Amygdala (tissue), 56 donors: ENCODE data around the gene DUSP19.

ENCODE experiments used
- DNase-seq, 56 donors: peaks; one replicate each; lab custom pipeline; 2025; lab: John Stamatoyannopoulos, UW

Gene DUSP19

DNA sequence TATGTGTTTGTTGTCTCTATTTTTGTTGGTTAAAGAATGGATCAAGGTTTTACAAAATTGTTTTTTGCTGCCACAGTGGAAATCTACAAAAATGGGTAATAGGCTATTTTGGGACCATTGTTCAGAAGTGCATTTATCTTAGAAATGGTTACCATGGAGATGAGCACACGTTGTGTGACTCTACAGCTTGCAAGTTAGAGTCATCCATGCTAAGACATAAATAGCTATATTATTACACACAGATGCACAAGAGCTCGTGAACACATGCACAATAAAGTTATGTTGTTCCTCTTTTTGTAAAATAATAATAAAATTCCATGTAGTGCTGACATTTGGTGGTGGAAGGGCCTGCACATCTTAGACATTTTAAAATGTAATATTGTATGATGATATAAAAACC, 15.5 kb upstream of the DUSP19 start:
- DNase-seq: no peak

DNA sequence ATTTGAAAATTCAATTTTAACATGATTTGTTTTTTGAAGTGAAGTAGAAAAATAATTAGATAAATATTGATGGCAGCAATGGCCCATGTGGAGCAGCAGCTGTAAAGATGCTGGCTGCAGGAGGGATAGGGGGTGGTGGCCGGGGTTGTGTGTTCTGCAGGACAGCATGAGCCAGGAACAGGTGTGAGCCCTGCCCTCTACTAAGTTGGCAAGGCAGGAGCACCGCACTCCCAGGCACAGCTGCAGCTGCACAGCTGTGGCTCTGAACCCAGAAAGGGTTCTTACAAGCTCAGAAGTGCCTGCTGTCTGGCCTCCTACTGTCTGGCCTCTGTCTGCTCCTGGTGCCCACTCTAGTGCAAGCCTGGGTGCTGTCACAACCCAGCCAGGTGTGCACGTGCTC, 10.0 kb upstream of the DUSP19 start:
- DNase-seq: no peak

DNA sequence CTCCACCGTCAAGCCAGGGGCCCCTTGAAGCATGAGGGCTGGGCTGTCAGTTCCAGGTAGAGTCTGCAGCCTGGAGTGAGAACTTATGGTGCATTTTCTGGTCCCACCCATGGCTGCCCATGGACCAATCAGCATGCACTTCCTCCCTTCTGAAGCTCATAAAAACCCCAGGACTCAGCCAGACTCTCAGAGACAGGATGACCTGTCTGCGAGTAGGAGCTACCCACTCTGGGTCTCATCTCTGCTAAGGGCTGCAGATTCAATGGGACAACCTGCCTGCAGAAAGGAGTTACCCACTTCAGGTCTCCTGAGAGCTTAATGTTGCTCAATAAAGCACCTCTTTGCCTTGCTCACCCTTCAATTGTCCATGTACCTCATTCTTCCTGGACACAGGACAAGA, 9.4 kb upstream of the DUSP19 start:
- DNase-seq: no peak

DNA sequence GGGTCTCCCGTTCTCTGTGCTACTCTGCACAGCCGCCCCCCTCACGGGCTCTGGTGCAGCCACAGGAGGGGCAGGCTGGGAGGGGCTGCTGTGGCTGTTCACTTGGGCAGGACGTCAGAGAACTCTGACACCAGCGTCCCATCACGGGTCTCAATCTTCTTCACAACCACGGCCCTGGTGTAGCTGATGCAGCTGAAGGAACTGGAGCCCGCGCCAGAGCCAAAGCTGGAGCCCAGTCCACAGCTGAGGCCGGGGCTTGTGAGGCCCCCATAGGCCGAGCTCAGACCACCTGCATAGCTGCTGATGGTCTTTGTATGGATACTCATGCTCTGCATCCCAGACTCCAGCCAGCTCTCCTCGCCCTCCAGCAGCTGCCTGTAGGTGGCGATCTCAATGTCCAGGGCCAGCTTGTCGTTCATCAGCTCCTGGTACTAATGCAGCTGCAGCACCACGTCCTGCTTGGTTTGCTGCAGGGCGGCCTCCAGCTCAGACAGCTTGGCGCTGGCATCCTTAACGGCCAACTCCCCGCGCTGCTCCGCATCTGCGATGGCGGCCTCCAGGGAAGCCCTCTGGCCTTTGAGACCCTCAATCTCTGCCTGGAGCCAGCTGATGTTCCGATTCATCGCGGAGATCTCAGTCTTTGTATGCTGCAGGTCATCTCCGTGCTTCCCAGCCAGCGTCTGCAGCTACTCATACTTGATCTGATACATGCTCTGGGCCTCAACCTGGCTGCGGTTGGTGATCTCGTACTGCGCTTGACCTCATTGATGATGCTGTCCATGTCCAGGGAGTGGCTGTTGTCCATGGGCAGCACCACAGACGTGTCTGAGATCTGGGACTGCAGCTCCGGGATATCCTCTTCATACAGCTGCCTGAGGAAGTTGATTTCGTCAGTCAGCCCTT, 7.4 kb upstream of the DUSP19 start:
- DNase-seq: peak in 7 of 56 donors; percentile 2 to 36 (median 12)

DNA sequence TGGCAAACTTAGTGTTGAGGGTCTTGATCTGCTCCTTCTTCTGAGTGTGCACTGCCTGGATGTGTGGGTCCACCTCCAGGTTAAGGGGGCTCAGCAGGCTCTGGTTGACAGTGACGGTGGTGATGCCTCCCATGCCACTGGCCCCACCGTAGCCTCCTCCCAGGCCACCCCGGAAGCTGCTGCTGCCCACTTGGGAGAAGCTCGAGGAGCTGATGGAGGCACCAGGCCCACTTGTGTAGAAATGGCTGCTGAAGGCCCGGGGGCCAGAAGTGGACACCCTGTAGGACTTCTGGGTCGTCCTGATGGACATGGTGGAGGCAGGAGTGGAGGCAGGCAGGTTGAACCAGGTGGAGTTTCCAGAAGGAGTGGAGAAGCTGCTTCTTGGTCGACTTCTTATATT, 6.4 kb upstream of the DUSP19 start:
- no peak for DNase-seq

DNA sequence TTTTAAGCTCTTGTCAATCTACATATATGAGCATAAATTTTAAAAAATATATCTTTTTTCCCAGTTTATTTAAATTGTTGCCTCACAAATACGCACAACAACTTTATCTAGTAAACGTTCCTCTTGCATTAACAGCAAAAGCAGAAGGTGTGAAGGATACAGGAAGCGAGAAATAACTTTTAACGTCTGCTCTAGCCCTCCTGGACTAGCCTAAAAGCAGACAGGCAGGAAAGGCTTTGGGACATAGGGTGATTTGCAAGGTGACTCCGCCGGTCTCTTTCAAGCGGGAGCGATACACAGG, 434 bp upstream of the DUSP19 start:
- DNase-seq: peak in 9 of 56 donors; percentile 34 to 74 (median 54)

DNA sequence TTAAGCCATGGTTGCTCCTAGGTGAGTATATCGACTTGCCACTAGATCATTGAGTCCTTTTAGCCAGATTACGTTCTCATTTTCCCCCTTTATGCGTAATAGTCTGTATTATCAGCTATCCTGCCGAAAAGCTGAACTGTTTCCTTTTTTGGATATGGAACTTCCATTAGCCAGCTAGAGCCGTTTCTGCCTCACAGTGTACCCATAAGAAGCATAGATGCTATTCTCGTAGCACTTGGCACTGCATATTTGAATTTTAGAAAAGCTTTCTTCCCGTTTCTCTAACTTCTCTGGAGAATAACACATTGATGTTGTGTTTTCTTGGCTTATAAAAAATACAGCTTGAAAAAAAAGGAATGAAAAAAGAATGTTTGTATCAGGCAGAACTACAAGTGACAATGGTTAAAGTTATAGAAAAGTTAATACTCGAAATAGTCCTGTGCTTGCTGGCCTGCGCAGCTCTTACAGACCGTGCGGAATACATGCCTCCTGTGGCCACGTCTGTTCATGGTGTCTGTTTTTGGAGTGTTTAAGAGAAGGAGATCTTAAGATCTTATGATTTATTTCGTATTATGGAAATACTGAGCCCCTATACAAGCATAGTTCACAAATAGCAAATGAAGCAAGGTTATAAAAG, 710 bp downstream of the DUSP19 start:
- peak in 1 of 56 donors; percentile 50 for DNase-seq

DNA sequence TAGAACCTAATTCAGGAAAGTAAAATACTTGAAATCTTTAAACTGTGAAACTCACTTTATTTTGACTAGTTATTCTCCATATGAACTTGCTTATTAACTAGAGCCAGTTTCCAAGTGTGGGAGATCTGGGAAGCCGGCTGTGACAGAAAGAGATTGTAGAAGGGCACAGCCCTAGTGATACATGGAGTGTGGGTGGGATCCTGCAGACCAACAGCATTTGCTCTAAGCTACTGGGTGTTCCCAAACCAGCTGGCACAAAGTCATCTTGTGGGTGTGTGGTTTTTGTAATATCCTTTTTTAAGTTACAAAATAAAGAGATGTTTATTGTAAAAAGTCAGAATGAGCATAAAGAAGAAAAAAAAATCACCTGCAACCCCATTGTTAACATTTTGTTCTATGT, 3.4 kb downstream of the DUSP19 start:
- DNase-seq: peak in 20 of 56 donors; percentile 4 to 63 (median 21)

DNA sequence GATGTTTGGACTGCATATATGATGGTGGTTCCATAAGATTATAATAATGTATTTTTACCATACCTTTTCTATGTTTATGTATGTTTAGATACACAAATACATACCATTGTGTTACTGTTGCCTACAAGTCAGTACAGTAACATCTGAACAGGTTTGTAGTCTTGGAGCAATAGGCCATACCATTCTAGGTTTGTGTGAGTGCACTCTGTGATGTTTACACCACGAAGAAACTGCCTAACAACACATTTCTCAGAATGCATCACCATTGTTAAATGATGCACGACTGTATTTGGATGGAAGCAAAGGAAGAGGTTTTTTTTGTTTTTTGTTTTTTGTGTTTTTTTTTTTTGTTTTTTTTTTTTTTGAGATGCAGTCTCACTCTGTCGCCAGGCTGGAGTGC, 9.5 kb downstream of the DUSP19 start:
- no peak for DNase-seq

DNA sequence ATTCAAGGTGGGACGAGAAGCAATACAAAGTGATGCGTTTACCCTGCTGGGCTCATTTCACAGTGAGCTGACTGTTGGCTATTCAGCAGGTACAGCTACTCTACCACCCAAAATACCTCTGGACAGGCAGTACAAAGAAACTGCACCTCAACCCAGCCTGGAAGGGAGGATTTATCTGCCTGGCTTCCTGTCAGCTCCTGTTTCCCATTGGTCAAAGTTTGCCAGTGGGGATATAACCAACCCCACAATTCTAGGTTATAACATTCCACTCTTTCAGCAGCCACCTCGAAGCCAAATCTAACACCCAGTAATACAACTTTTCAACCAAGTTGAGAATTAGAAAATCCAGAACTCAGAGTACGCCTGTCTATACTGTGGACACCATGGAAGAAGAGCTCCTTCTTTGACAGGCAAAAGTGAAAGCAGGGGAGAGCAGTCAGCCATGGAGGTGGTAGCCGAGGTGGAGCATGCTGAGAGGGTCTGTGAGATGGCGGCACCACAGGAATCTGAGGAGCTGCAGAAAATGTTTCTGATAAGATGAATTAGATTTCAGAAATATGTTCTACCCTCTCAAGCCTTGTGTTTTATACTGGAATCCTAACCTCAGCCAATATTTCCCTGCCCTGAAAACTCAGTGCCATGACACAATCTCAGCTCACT, 10.8 kb downstream of the DUSP19 start:
- DNase-seq: no peak

DNA sequence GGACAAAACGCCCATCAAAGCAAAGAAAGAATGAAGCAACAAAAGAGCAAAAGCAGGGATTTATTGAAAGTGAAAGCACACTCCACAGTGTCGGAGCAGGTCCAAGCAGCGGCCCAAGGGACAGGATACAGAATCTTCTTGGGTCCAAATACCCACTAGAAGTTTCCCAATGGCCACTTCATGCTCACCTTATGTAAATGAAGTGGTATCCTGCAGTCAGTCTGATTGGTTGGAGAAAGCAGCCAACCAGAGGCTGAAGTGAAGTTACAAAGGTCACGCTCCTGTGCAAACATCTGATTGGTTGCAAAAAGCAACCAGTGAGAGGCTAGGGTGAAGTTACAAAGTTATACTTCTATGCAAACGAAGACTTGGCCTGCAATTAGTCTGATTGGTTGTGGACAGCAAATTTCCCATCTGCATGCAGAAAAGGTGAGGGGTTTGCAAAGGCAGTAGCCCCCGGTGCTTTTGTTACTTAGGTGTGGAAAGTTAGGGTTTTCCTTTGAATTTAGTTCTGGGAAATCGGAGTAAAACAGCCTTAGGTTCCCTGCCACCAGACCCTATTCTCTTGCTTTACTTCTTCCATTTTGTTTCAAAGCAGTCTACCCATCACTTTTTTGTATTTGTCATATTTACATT, 12.9 kb downstream of the DUSP19 start:
- DNase-seq: no peak

DNA sequence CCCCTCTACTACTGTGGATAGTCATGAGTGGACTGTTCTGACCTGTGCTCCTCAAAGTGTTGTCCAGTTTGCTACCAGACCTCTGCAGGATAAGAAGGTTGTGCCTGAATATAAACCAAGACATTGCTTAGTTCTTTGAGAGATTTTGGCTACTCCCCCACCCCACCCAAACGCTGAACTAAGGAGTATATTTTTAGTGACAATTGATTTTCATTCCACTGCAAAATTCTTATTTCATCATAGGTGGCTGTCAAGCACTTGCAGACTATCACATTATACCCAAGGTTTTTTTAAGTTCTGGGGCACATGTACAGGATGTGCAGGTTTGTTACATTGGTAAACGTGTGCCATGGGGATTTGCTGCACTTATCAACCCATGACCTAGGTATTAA, 13.4 kb downstream of the DUSP19 start:
- no peak for DNase-seq

DNA sequence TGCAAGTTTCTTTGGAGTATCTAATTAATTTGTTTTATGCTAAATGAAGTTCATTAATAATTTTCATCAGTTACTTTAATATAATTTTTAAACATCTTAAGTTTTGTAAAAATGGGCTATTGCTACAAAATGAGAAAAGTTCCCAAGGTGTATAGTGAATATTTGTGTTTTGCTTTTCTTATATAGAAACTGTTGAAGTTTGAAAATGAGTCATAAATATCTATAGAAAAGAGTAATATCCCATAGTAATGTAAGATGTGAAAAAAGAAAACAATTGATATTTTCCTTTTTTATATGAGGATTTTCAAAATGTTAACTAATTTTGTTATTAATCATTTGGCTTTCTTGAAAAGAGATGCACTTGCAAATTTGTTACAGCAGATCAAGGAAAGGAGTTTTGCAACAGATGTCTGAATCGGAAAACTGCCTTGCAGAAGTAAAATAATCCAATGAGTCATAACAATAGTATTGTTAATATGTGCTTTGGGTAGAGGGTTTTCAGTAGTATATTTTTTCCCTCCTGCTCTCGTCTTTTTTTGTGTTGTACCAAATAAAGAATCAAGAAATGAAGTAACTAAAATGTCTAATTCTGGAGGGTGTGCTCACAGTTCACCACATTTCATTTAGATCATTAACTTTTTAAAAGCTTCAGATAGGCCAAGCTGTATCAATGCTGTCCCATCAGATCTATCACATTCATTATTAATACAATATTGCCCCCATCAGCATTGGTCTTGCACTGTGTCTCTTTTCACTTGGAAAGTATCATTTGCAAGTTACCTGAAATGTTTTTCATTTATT, 15.5 kb downstream of the DUSP19 start:
- DNase-seq: no peak

DNA sequence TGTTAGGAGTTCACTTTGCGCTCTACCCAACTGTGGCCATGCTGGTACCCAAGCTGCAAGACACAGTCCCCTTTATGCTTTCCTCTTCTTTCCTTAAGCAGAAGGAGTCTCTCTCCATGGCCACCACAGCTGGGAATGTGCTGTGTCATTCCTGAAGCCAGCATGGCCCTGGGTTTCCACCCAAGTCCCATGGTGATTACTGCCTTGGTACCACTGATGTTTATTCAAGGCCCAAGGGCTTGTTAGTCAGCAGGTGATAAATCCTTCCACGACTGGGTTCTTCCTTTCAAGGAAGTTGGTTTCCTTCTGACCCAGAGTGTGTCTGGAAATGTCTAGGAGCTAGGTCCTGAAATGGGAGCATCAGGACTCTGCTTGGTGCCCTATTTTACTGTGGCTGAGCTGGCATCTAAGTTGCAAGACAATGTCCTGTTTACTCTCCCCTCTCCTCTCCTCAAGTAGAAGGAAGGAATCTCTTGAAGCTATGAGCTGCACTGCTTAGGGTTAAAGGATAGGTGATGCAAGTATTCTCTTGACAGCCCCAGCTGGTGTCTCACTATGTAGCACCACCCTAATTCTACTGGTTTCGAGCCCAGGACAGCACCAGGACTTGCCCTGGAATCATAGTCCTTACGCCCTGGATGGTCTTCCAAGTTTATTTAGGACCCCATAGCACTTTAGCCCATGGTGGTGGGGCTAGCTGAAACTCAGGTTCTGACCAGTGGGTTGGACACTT, 27.0 kb downstream of the DUSP19 start:
- no peak for DNase-seq

DNA sequence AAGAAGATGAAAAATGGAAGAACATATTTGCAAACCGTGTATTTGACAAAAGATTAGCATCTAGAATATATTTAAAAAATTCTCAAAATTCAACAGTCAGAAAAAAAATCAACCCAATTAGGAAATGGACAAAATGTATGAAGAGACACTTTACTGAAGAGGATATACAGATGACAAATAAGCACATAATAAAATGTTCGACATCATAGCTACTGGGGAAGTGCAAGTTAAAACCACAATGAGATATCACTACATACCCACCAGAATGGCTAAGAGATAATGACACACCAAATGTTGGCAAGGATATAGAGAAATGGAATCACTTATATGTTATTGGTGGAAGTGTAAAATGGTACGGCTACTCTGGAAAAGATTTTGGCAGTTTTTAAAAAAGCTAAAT, 34.0 kb downstream of the DUSP19 start:
- DNase-seq: no peak

DNA sequence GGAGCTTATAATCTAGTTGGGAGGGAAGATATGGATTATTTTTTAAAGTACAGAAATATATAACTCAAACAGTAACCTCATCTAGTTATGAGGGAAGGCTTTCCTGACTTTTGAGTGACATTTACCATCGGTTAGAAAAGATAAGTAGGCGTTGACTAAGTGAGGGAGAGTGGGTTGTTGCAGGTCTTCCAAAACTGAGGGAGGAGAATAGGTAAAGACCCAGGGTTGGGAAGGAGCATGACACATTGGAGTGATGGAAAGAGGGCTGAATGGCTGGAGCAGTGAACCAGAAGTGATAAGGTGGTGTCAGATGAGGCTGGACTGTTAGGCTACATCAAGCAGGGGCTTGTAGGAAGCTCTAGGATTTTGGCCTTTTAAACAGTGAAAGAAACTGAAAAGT, 35.1 kb downstream of the DUSP19 start:
- DNase-seq: no peak

DNA sequence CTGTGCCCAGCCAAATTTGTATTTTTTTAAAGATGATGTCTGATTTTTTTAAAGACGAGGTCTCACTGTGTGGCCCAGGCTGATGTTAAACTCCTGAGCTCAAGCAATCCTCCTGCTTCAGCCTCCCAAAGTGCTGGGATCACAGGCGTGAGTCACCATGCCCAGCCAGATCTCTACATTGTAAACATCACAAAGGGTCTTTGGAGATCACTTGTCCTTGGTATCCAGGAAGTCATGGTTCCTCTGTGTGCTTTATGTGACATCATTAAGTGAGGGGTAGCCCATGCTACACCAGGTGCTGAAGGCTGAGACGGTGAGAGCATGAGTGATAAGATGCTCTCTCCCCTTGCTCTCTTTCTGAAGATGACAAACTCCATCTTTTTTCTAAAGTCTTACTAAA, 38.7 kb downstream of the DUSP19 start:
- DNase-seq: no peak

DNA sequence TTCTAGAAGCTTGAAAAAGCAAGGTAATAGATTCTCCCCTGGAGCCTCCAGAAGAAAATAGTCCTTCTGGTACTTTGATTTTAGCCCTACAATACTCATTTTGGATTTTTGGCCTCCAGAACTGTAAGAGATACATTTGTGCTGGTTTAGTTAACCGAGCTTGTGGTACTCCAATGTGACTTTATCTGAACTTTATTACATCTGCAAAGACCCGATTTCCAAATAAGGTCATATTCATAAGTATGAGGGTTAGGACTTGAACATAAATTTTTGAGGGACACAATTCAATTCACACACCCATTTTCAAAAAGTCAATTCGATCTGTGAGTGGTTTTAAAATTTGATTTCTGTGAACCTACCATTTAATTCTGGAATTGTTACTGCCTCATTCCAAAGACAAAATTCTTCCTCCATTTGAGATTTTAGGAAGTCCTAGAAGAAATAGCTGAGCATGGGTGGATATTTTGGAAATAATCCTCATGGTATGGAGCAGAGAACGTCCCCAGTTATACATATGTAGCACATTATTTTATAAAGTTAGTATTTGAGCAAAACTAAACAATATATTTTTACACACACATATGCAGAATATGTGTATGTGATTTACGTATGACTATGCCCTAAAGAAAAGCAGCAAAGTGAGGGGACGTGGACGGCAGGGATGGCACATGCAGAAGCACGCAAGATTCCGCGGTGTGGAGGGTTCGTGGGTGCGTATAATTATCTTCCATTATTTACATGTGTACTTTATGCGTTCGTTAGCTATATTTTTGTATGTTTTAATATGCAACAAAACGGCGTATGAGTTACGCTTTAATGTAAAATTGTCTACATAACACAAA, 44.8 kb downstream of the DUSP19 start:
- peak in 1 of 56 donors; percentile 6 for DNase-seq

DNA sequence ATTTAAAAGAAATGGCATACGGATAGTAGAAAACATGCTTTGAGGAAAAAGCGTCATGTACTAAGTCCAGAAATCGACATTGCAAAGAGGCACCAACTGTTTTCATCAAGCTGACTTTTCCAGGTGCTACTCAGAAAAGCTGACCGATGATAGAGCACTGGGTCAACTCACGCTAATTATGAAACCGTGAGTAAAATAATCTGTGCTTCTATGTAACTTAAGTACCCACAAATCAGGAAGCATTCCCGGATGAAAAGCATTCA, 45.3 kb downstream of the DUSP19 start:
- DNase-seq: no peak
